Upper lobe of right lung (tissue), 1 donor: ENCODE measurements around the gene AP5B1. TPM values are rescaled to one million over a fixed set of nuclear protein-coding genes. Genes with fewer than 3 reads are reported as not detected.
"Not testable (repeated sequence)": the region's sequence is repeated elsewhere in the genome, so short reads cannot be mapped to it uniquely, and the experiment has no call there.

ENCODE experiments used
- ATAC-seq: fragments of 200-7000 bp; cut with Tn5 transposase; one replicate; pipeline ENCODE4 v1.9.1; 2020; ENCODE audit warnings: mild to moderate bottlenecking, moderate library complexity
- DNase-seq: peaks from one replicate; pipeline ENCODE4 v3.0.0-alpha.2; 2020
- H3K27ac ChIP-seq: fragments of 200-600 bp; one replicate; pipeline ENCODE4 v1.8.0; 2022
- H3K27me3 ChIP-seq: fragments of 200-600 bp; one replicate; pipeline ENCODE4 v1.8.0; 2022; ENCODE audit warnings: mild to moderate bottlenecking
- H3K36me3 ChIP-seq: fragments of 200-600 bp; one replicate; pipeline ENCODE4 v1.8.0; 2022
- H3K4me1 ChIP-seq: fragments of 200-600 bp; one replicate; pipeline ENCODE4 v1.8.0; 2022
- H3K4me3 ChIP-seq: fragments of 200-600 bp; one replicate; pipeline ENCODE4 v1.8.0; 2022; ENCODE audit warnings: mild to moderate bottlenecking
- H3K9me3 ChIP-seq: fragments of 200-600 bp; one replicate; pipeline ENCODE4 v1.8.0; 2022
- CTCF ChIP-seq: fragments of 200-600 bp; IDR thresholded peaks from one replicate; pipeline ENCODE4 v1.8.0; 2022; ENCODE audit warnings: antibody characterized with exemption
- intact Hi-C: fragments of 100-400 bp; cut with DNase I; formaldehyde crosslinking; loops from one replicate; pipeline ENCODE4 v1.11.0; 2022
- total RNA-seq: library from RNA; stranded (reverse); fragmentation: NEBNext Ultra II Directional; extraction: Animal tissue kit (Norgen Biotek cat#: 25700); gene quantifications from one replicate; pipeline ENCODE4 v1.2.1, GENCODE V29; 2021
- donor health status: DM: no; HTN: yes; CAD: no; lungs with severe emphysema.

The AP5B1 gene
- total RNA-seq, 1 donor from 2014 or later = 35.6 TPM

GRCh38 chr11:65776196-65776595 is 4.6 kb downstream of the AP5B1 start:
- peak; percentile 6 for ATAC-seq
- Histone ChIP-seq H3K4me3 (no peak overlapping the region), H3K36me3 (peaks cover 27% of the 10 kb centered on the region), H3K9me3 (no peaks in the 10 kb centered on the region), H3K27ac (peak overlapping the region; percentile 73), H3K4me1 (peaks cover 31% of the 10 kb centered on the region), H3K27me3 (no peaks in the 10 kb centered on the region)
- intact Hi-C loops = no loop called here
- TF ChIP-seq CTCF = no peak
- DNase-seq = peak; percentile 77

- no peak overlapping the region for H3K4me3 ChIP-seq
- peaks cover 27% of the 10 kb centered on the region for H3K36me3 ChIP-seq
- DNase-seq (peak; percentile 62), ATAC-seq (no peak)
- no peaks in the 10 kb centered on the region for H3K27me3 ChIP-seq
- peak overlapping the region; percentile 73 for H3K27ac ChIP-seq
- TF ChIP-seq CTCF = no peak
- H3K4me1 ChIP-seq = peaks cover 30% of the 10 kb centered on the region
- H3K9me3 ChIP-seq = no peaks in the 10 kb centered on the region
- intact Hi-C loops = no loop called here
Measured at GRCh38 chr11:65774525-65775306, 6.1 kb downstream of the AP5B1 start.

GRCh38 chr11:65773784-65774411 is 6.9 kb downstream of the AP5B1 start:
- Histone ChIP-seq H3K27ac (no peak overlapping the region), H3K4me1 (peaks cover 26% of the 10 kb centered on the region), H3K36me3 (peaks cover 23% of the 10 kb centered on the region), H3K27me3 (no peaks in the 10 kb centered on the region), H3K4me3 (no peak overlapping the region), H3K9me3 (no peaks in the 10 kb centered on the region)
- intact Hi-C loops = no loop called here
- DNase-seq (peak; percentile 42), ATAC-seq (no peak)
- TF ChIP-seq CTCF = no peak

- intact Hi-C loops = no loop called here
- DNase-seq = no peak
- no peak for ATAC-seq
- peaks cover under 1% of the 10 kb centered on the region for H3K36me3 ChIP-seq
- no peak overlapping the region for H3K27ac ChIP-seq
- no peaks in the 10 kb centered on the region for H3K9me3 ChIP-seq
- peaks cover 25% of the 10 kb centered on the region for H3K4me1 ChIP-seq
- H3K27me3 ChIP-seq = no peaks in the 10 kb centered on the region
- no peak overlapping the region for H3K4me3 ChIP-seq
- TF ChIP-seq CTCF = no peak
Measured at GRCh38 chr11:65771589-65772112, 9.1 kb downstream of the AP5B1 start.

- Histone ChIP-seq H3K27ac (no peak overlapping the region), H3K27me3 (no peaks in the 10 kb centered on the region), H3K36me3 (no peaks in the 10 kb centered on the region), H3K4me3 (no peak overlapping the region), H3K9me3 (no peaks in the 10 kb centered on the region), H3K4me1 (peaks cover 21% of the 10 kb centered on the region)
- DNase-seq = peak; percentile 15
- no peak for TF ChIP-seq CTCF
- intact Hi-C loops = no loop called here
- ATAC-seq = no peak
Measured at GRCh38 chr11:65770951-65771567, 9.7 kb downstream of the AP5B1 start.

GRCh38 chr11:65767806-65768205 is 13.0 kb downstream of the AP5B1 start:
- peak; percentile 63 for ATAC-seq
- H3K27me3 ChIP-seq, H3K36me3 ChIP-seq, H3K27ac ChIP-seq, H3K9me3 ChIP-seq, DNase-seq, H3K4me3 ChIP-seq, intact Hi-C loops, H3K4me1 ChIP-seq: not testable (repeated sequence)
